Loucy (cell line): ENCODE measurements around the gene ZNF608.

ENCODE experiments used
- CTCF ChIP-seq: fragments of 200-600 bp; sonication (generic); conservative IDR thresholded peaks from 2 replicates; pipeline ENCODE4 v1.5.1; 2014; ENCODE audit warnings: mild to moderate bottlenecking, antibody characterized with exemption, low read length
- EZH2phosphoT487 ChIP-seq: fragments of 200-600 bp; IDR thresholded peaks from 2 replicates; pipeline ENCODE4 v1.6.1; 2018; ENCODE audit warnings: antibody characterized with exemption, mild to moderate bottlenecking, moderate library complexity, borderline replicate concordance

GRCh38 chr5:124744170-124744971 is 2.1 kb downstream of the ZNF608 start:
- TF ChIP-seq CTCF: no peak
- TF ChIP-seq EZH2phosphoT487: no peak
